ENCODE data around the gene HES7. TPM values are rescaled to one million over a fixed set of nuclear protein-coding genes. Genes with fewer than 3 reads are reported as not detected.

Gene HES7
- polyA plus RNA-seq, 12 donors: 0.12 to 0.29 (median 0.14) TPM; not detected in 9

DNA sequence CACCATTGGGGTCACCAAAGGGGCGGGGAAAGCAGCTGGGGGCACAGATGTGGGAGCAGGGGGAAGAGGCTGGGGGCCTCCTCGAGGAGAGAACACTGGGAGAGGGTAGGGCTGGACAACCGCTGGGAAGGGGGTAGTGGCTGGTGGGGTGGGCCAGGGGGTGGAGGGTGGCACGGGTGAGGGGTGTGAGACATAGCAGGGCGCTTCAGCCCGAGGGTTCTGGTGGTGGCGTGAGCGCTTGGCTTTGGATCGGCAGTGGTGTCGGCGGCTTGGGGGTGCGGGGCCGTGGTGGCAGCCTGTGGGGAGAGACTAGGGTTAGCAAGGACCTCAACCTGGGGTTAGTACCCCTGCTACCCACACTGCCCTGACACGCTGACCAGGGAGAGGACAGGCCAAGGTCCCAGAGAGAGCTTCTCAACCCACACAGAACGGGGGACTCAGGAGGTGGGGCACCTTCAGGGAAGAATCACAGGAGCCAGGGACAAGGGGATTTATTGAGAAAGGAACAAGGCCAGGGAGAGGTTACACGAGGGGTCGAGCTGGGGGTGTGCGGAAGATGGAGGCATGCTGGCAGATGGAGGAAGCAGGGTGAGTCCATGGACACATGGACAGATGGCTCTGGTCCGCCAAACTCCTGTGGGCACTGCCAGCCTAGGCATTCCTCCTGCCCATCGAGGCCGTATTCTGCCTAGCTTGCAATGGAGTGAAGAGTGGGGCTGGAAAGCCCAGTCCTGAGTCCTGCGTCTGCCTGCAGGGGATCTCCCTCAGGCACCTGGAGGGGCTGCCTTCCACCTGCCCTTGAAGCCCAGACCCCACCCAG lies 19.9 kb upstream of the HES7 start:
- DNase-seq: no peak

DNA sequence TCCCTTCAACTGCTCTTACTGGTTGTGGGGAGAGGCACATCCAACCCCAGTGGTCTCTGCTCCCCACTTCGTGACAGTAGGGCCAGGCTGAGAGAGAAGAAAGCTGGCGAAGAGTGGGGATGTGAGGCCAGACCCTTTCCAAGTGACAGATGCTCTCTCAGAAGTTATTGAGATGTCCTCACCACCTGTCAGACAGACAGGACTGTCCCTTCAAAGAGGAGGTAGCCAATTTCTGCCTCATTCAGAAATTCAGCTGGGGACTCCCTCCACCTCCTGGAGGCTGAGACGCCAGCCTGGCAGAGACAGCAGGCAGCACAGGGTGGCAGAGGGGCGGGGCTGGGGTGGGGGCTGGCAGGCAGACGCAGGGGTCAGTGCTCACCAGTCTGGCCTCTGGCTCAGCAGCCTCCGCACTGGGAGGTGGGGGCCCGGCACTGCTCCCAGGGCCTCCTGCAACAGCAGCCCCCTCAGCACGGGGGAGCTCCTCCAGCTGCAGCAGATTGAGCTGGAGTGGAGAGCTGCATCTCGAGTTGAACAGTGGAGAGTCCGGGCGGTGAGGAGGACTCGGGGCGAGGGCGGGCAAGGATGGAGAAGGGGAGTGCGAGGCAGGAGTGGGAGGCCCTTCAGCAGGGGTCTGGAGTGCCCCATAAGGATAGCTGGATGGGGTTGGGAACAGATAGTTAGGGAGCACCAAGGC lies 19.1 kb upstream of the HES7 start:
- DNase-seq: no peak

GRCh38 chr17:8142158-8142886 lies 18.4 kb upstream of the HES7 start:
- DNase-seq: no peak

- DNase-seq: no peak
Observed at GRCh38 chr17:8141741-8142140, 17.8 kb upstream of the HES7 start.

- DNase-seq: no peak
Observed at GRCh38 chr17:8141045-8141444, 17.1 kb upstream of the HES7 start.

DNA sequence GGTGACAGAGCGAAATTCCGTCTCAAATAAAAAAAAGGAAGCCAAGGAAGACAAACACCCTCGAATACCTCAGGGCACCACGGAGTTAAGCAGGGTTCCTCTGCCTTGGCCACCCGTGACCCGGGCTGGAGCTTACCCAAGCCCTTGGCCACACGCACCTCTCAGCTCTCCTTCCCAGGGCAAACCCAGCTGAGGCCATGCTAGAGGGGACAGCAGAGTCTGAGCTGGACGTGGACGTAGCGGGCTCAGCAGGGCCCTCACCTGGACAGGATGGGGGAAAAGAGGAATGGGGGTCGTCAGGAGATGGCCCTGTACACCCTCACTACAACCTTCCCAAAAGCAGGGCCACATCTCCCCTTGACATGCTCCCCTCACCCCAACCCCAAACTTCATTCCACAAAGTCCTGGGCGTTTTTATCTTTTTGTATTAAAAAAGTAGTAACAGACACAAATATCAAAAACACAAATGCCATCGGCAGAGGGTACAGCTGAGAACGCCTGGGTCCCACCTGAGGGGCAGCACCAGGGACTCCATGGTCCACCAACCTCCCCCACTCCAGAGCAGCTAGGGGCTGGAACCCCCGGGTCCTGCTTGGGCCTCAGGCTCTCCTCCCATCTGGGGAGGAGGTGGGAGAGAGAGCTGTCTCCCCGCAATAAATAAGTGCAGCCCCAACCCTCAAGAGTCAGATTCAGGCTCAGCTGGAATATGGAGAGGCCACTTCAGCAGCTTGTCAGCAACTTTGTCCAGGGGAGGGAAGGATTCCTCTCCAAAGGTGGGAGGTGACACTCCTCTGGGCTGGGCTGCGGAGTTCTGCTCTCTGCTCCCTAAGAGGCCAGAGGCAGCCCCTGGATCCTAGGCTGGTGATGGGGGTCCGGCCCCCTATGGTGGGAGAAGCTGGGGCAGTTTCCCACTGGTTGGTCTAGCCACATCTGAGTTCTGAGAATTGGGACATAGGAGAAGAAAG lies 16.4 kb upstream of the HES7 start:
- no peak for DNase-seq

DNA sequence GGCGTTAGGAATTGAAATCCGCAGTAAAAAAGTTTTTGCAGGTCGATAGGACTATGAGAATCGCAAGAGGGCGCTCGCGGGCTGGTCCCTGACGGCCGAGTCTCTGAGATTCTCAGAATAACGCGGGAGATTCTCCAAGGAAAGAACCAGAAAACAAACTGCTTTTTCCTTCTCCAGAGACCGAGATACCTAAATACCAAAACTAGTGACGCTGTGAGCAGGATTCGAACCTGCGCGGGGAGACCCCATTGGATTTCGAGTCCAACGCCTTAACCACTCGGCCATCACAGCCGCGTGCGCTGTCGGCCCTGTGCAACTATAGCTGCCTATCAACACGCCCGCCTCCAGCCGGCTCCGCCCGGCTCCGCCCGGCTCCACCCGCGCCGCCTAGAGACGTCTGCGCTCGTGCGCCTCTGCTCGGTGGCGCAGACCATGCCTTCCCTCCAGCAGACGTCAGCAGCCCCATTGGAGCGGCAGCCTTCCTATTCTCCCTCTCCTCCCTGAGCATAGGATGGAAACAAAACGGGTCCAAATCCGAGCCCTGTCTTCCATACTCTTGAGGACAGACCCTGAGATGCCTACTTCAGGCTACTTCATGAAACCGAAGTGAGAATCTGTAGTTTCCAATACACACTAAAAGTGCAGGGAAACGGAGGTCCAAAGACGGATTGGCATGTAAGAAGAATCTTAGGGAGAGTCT lies 14.9 kb upstream of the HES7 start:
- DNase-seq: peak; percentile 98

- DNase-seq: no peak
Observed at GRCh38 chr17:8138374-8138671, 14.4 kb upstream of the HES7 start.

DNA sequence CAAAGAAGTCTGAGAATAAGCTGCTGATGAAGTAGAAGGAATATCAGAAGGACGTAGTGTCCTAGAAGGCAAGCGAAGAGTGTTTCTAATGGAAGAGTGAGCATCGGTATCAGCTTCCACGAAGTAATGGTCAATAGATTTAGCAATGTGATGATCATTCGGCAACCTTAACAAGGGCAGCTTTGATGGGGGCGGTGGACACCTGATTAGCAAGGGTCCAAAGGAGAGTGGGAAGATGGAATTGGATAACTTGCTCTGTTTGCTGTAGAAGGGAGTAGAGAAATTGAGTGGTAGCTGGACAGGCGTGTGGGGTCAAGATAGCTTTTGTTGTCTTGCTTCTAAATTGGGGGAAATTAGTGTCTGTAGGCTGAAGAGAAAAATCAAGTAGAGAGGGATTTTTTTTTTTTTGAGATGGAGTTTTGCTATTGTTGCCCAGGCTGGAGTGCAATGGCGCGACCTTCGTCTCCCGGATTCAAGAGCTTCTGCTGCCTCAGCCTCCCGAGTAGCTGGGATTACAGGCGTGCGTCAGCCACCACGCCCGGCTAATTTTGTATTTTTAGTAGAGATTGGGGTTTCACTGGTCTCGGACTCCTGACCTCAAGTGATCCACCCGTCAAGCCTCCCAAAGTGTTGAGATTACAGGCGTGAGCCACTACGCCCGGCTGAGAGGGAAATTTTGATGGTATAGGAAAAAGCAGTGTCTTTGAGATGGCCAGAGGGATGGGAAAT lies 13.9 kb upstream of the HES7 start:
- DNase-seq: no peak

GRCh38 chr17:8133941-8134340 lies 10.0 kb upstream of the HES7 start:
- DNase-seq: no peak

DNA sequence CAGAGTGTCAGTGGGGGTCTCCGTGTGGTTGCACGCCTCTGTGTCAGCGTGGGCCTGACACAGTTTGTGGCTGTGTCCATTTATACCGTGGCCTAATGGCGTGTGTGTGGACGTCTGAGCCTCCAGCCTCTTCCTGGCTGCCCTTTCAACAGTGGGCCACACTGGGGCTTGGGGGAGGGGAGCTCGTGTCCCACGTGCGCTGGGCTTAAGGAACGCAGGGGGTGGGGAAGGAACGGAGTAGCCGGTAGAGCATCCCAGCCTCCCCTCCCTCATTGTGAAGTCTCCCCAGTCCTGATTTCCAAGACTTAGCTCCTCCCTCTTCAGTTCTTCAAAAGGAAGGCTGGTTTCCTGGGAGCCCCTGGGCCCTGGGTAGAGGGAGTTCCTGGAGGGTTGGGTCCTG lies 9.5 kb upstream of the HES7 start:
- DNase-seq: no peak

DNA sequence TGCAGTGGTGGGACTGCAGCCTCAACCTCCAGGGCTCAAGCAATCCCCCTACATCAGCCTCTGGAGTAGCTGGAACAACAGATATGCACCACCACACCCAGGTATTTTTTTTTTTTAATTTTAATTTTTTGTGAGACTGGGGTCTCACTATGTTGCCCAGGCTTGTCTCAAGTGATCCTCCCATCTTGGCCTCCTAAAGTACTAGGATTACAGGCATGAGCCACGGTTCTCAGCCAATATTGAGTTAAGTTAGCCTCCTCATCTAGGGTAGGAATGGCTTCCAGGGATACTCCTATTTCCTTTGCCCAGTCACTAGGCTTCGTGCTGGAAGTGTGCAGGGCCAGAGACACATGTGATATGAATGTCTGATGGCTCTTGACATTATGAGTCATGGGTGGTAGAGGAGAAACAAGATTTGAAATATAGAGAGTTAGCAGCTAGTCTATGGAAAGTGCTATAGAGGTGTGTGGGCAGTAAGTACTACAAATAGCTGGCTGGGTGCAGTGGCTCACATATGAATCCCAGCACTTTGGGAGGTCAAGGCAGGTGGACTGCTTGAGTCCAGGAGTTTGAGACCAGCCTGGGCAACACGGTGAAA lies 8.0 kb upstream of the HES7 start:
- no peak for DNase-seq

DNA sequence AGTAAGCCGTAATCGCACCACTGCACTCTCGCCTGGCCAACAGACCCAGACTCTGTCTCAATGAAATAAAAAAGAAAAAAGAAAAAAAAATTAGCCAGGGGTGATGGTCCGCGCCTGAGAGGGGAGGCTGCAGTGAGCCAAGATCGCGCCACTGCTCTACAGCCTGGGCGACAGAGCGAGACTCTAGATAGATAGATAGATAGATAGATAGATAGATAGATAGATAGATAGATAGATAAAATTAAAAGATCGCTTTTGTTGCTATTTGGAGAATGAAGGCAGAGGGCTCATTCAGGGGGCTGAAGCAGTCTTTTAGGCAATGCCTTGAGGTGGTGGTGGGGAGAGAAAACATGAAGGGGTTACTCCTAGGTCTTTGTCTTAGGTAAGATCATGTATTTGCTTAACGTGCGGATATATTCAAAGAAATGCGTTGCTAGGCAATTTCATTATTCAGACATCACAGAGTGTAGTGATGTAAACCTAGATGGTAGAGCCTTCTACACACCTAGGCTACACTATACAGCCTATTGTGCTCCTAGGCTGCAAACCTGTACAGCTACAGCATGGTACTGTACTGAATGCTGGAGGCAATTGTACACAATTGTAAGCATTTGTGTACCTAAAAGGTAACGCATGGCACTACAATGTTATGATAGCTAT lies 4.3 kb upstream of the HES7 start:
- DNase-seq: no peak

- DNase-seq: no peak
Observed at GRCh38 chr17:8126491-8127066, 2.7 kb upstream of the HES7 start.

GRCh38 chr17:8125947-8126490 lies 2.1 kb upstream of the HES7 start:
- DNase-seq: no peak

- DNase-seq: peak; percentile 87
Observed at GRCh38 chr17:8125154-8125946, 1.4 kb upstream of the HES7 start.

DNA sequence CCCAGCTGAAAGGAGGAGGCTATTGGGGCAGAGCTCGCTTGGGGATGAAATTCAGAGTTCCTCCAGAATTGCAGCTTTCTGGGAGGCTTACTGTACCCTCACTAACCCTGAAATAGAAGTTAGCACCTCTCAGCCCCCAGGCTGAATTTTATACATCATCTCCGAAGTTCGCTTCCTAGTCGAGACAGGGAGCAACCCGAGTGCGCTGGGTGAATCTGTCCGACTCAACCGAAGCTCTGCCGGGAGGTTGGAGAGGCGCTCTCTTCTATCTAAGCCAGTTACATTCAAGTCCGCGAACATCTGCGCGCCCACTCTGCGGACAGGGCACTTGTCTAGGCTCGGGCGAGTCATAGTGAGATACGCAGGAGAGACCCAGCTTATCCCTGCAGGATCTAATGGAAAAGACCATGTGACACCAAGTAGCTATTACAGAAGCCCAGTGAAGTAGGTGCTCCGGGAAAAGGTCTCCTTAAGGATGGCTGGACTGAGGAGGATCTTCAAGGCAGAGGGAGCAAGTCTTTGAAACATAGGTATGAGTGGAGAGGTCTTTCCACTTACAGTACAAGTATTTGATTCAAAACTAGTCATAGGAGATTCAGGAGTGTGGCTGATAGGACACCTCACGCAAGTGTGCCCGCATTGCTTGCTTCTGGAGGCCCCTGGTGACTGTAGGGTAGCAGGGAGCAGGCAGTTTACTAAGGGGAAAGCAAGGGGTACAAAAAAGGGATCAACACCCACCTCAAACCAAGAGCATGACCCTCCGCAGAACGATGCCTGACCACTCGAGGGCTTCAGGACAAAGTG lies 646 bp upstream of the HES7 start:
- no peak for DNase-seq
